AG09309 (cell line): Measurements from ENCODE around the gene RFNG.

Experiments used
- DNase-seq: peaks from one replicate; pipeline ENCODE4 v3.0.0-alpha.2; 2010; ENCODE audit warnings: low read depth
- H3K4me3 ChIP-seq: 2 replicates; pipeline ENCODE4 v1.5.1; 2011; ENCODE audit warnings: mild to moderate bottlenecking, low read depth, low read length, moderate library complexity; ENCODE audit not compliant: control insufficient read depth
- TF ChIP-seq, protein P1 (sequence below): IDR thresholded peaks from 2 replicates; pipeline ENCODE4 v1.5.1; 2011; ENCODE audit warnings: mild to moderate bottlenecking, low read depth, low read length, inconsistent platforms; ENCODE audit not compliant: insufficient read depth, control insufficient read depth; ENCODE audit errors: missing control alignments

The RFNG gene

DNA sequence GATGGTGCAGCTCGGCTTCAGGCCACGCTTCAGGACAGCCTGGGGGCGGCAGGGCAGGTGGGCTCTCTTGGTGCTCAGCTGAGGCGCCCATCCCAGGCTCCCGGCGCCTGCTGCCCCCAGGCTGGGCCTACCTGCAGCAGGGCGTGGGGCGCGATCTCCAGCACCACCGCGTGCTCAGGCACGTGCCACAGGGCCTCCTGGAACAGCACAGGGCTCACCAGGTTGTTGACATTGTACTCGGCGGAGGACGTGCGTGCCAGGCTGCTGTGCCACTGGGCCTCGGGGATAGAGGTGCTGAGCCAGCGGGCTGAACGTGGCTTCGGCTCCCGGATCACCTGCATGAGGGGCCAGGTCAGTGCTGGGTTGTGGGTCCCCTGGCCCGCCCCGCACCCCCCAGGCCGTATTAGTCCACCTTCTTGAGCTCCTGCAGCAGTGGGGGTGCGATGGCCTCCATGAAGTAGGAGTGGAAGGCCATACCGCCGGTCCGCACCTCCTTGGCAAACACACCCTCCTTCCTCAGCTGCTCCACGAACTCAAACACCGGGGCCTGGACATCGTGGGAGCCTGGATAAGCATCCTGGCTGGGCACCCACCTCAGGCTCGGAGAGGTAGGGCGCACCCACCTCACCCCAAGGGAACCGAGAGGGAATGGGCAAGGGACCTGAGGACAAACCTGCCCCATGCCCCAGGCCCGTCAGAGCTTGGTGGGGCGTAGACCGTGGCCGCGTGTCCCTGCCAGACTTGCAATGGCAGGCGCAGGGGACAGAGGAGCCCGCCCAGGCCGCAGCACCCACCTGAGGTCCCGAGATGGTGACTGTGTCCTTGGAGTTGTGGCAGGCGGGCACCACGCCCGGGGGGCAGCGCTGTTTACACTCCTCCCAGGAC lies 37.5 kb upstream of the RFNG start:
- TF ChIP-seq, protein P1, sequence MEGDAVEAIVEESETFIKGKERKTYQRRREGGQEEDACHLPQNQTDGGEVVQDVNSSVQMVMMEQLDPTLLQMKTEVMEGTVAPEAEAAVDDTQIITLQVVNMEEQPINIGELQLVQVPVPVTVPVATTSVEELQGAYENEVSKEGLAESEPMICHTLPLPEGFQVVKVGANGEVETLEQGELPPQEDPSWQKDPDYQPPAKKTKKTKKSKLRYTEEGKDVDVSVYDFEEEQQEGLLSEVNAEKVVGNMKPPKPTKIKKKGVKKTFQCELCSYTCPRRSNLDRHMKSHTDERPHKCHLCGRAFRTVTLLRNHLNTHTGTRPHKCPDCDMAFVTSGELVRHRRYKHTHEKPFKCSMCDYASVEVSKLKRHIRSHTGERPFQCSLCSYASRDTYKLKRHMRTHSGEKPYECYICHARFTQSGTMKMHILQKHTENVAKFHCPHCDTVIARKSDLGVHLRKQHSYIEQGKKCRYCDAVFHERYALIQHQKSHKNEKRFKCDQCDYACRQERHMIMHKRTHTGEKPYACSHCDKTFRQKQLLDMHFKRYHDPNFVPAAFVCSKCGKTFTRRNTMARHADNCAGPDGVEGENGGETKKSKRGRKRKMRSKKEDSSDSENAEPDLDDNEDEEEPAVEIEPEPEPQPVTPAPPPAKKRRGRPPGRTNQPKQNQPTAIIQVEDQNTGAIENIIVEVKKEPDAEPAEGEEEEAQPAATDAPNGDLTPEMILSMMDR: no peak
- DNase-seq: no peak
- H3K4me3 ChIP-seq: no peak overlapping the region

DNA sequence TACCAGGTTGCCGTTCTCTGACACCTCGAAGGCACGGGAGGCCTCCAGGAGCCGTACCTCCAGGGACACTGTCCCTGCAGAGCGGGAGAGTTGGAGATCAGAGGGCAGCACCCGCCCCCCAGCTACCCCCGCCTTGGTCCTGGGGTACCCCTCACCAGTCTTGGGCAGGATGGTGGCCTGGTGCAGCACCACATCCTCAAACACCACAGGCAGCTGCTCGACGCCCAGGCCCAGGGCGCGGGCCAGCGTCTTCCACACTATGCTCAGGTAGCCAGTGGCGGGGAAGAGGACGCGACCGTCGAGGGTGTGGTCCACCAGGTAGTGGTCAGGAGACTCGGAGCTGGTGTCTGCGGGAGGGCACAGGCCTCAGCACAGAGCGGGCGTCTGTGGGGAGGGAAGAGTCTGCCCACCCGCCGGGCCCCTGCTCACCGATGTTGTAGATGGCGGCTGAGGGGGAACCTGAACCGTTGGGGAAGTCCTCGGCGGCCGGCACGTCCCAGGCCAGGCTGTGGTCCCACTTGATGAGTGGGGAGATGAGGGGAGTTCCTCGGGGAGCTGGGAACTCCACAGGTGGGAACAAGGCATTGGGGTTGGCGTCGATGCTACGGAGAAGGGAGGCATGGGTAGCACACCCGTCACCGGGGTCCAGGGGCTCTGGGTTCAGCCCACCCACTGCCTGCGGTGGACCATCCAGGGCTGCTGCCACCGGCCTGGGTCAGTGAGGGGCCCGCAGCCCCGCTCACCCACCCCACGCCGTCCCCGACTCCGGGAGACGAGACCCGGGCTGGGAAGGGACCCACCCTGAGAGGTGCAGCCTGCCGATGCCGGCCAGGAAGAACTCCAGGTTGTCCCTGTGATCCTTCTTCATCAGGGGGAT lies 36.6 kb upstream of the RFNG start:
- H3K4me3 ChIP-seq: no peak overlapping the region
- TF ChIP-seq, protein P1: no peak
- no peak for DNase-seq

DNA sequence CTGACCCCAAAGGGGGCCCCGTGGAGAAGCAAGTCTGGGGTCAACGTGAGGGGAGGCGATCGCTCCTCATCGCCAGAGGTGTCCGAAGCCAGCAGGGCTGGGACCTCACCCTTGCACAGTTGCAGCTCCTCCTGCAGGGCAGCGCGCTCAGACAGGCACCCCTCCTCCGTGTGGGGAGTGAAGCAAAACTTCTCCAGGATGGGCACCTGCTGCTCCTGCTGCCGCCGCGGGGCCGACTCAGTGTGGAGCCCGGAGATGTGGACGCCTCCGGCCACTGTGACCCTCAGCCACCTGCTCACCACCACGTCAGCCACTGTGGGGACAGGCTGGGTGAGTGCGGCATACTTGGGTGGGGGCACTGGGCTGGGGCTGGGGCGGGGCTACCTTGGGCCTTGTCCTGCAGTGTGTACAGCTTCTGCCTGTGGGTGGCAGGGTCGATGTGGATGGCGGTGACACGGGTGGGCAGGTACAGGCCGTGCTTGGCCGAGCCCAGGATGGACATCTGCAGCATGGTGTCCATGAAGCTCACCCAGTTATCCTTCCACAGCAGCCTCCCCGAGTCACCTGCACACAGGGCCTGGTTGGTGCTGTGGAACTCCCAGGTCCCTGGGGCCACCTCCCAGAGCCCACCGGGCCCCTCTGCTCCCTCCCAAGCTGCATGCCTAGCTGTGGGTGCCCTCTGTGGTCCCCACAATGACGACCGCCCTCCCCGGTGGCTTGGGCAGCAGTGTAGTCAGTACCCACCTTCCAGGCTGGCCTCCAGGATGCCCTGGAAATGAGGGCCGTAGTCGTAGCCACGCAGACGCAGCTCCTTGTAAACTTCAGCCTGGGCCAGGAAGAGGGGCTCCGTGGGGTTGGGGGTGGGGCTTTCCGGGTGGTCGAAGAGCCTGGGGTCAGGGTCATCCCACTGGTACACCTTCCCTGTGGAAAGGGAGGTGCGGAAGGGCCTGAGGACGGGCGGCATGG lies 35.6 kb upstream of the RFNG start:
- DNase-seq: no peak

DNA sequence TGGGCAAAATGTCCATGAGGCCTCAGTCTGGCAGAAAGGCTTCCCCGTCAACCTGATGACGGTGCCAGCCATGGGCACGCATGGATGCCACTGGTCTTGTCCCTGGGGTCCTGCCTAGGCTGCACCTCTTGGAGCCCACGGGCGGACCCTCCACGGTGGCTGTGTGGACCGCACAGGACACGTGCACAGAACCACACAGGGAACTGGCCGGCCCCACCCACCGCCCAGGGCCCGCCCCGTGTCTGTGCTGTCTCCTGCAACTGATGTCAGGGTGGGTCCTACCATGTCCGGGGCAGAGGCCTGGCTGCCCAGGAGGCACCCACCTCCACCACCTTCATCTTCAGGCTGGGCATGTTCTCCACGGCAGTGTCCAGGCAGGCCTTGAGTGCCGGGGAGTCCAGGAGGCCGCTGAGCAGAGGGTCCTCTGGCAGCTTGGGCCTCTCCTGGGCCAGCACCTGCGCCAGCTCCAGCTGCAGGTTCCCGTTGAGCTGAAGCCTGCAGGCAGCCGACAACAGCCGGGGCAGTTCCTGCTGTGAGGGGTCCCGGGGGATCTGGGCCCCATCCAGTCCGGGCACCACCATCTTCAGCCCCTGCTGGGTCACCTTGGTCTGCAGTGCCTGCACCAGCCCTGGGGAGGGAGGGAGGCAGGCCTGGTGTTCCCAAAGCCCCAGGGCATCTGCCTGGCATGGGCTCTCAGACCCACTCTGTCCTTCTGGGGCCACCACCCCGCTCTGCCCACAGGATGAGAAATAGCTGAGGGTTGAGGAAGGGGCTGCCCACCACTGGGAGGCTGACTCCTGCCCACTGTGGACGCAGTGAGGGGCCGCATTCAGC lies 34.5 kb upstream of the RFNG start:
- TF ChIP-seq, protein P1: no peak
- DNase-seq: no peak

More for the DNA sequence above, 35.6 kb upstream of the RFNG start:
- TF ChIP-seq, protein P1: no peak
- no peak overlapping the region for H3K4me3 ChIP-seq

DNA sequence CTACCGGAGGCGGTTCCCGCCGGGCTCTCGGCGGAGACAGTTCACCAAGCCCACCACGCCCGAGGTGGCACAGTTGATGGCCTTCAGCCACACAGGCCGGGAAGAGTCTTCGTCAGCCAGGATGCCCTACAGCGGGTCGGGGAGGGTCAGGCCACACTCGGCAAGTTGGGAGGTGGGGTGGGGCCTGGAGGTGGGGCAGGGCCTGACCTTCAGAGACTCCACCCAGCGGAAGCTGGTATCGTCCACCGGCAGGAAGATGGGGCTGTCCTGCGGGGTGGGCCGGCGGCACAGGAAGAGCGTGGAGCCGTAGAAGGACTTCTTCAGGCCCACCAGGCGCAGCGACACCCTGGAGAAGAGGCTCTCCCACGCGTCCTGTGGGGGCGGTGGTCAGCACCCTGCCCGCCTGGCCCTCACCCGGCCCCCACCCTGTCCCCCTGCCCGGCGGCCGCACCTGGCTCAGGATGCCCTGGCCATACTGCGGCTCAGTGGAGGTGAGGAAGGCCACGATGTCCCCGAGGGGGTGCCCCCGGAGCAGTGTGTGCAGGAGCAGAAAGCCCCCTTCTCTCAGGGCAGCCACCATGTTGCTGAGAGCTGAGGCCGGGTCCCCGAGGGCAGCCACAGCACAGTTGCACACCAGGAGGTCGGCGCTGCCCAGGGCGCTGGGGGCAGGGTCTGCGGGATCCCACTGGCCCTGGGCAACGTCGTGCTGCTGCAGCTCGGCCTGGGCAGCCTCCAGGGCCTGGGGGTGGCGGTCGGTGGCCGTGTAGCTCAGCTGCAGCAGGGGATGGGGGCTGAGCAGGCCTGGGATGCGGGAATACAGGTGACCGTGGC lies 33.6 kb upstream of the RFNG start:
- DNase-seq: no peak
- TF ChIP-seq, protein P1: no peak
- no peak overlapping the region for H3K4me3 ChIP-seq

More for the DNA sequence above, 34.5 kb upstream of the RFNG start:
- H3K4me3 ChIP-seq: no peak overlapping the region
